GM12875 (cell line): ENCODE results near the gene MITD1.
"Not testable (repeated sequence)": the region's sequence is repeated elsewhere in the genome, so short reads cannot be mapped to it uniquely, and the experiment has no call there.

Source experiments
- H3K4me3 ChIP-seq: one replicate; pipeline ENCODE4 v1.5.1; 2011; ENCODE audit warnings: low read depth, low read length, control low read depth
- CTCF ChIP-seq: IDR thresholded peaks from 2 replicates; pipeline ENCODE4 v1.5.1; 2011; ENCODE audit warnings: low read depth, mild to moderate bottlenecking, control low read depth, inconsistent platforms, low read length, moderate library complexity, borderline replicate concordance; ENCODE audit not compliant: insufficient read depth

The MITD1 gene

GRCh38 chr2:99140056-99140859 is 40.6 kb downstream of the MITD1 start:
- TF ChIP-seq CTCF = no peak
- peak overlapping the region; percentile 76 for H3K4me3 ChIP-seq

- H3K4me3 ChIP-seq = no peak overlapping the region
- TF ChIP-seq CTCF = no peak
These were observed 41.9 kb downstream of the MITD1 start for GRCh38 chr2:99139003-99139402.

- not testable (repeated sequence) for H3K4me3 ChIP-seq
These were observed 45.8 kb downstream of the MITD1 start for GRCh38 chr2:99135044-99135556.

- no peak overlapping the region for H3K4me3 ChIP-seq
- TF ChIP-seq CTCF = no peak
These were observed 52.9 kb downstream of the MITD1 start for GRCh38 chr2:99127981-99128380.
